AG09309 (cell line): ENCODE measurements around the gene IL13RA2.

Source experiments
- DNase-seq: peaks from one replicate; pipeline ENCODE4 v3.0.0-alpha.2; 2010; ENCODE audit warnings: low read depth
- H3K4me3 ChIP-seq: 2 replicates; pipeline ENCODE4 v1.5.1; 2011; ENCODE audit warnings: mild to moderate bottlenecking, low read depth, low read length, moderate library complexity; ENCODE audit not compliant: control insufficient read depth
- CTCF ChIP-seq: IDR thresholded peaks from 2 replicates; pipeline ENCODE4 v1.5.1; 2011; ENCODE audit warnings: mild to moderate bottlenecking, low read depth, low read length, inconsistent platforms; ENCODE audit not compliant: insufficient read depth, control insufficient read depth; ENCODE audit errors: missing control alignments

The IL13RA2 gene

GRCh38 chrX:115047181-115047580 is 29.8 kb upstream of the IL13RA2 start:
- TF ChIP-seq CTCF, result no peak
- no peak for DNase-seq
- no peak overlapping the region for H3K4me3 ChIP-seq

- no peak for TF ChIP-seq CTCF
- DNase-seq, result no peak
- H3K4me3 ChIP-seq, result no peak overlapping the region
These were observed 23.0 kb upstream of the IL13RA2 start for GRCh38 chrX:115040417-115040816.

- no peak for TF ChIP-seq CTCF
- no peak for DNase-seq
- no peak overlapping the region for H3K4me3 ChIP-seq
These were observed 21.0 kb upstream of the IL13RA2 start for GRCh38 chrX:115038406-115038805.

GRCh38 chrX:115036029-115036428 is 18.6 kb upstream of the IL13RA2 start:
- no peak for DNase-seq
- H3K4me3 ChIP-seq, result no peak overlapping the region
- no peak for TF ChIP-seq CTCF

- H3K4me3 ChIP-seq, result no peak overlapping the region
- DNase-seq, result no peak
- TF ChIP-seq CTCF, result no peak
These were observed 14.6 kb upstream of the IL13RA2 start for GRCh38 chrX:115031989-115032388.

- TF ChIP-seq CTCF, result no peak
- DNase-seq, result no peak
- no peak overlapping the region for H3K4me3 ChIP-seq
These were observed 13.2 kb upstream of the IL13RA2 start for GRCh38 chrX:115030625-115031024.
